H1 (cell line): ENCODE measurements around the gene IFT20. TPM values are rescaled to one million over a fixed set of nuclear protein-coding genes. Genes with fewer than 3 reads are reported as not detected.

ENCODE experiments used
- CTCF ChIA-PET: fragments of 300-600 bp; sonication (Branson Sonifier 250); formaldehyde crosslinking; loops from one replicate; lab custom pipeline; 2021; ENCODE audit not compliant: partially characterized antibody; lab: Charles Lee
- POLR2A ChIA-PET: fragments of 300-600 bp; sonication (Branson Sonifier 250); formaldehyde crosslinking; loops from one replicate; lab custom pipeline; 2021; ENCODE audit warnings: inconsistent platforms; ENCODE audit not compliant: partially characterized antibody; lab: Charles Lee
- DNase-seq, 2 experiments: peaks; one replicate each; pipeline versions ENCODE4 v3.0.0 to v3.0.0-alpha.2; 2010 to 2022; ENCODE audit warnings: low spot score in 2 of 2, low read depth in 1 of 2, mixed read lengths in 1 of 2
- FAIRE-seq: peaks from 2 replicates; lab custom pipeline; 2011; peaks lifted over from hg19 to GRCh38; lab: Jason Lieb, UNC
- H2AFZ ChIP-seq: 2 replicates; pipeline ENCODE4 v1.8.1; 2012; ENCODE audit warnings: low read length, inconsistent platforms
- H2AK5ac ChIP-seq: 2 replicates; pipeline ENCODE4 v1.6.1; 2013; ENCODE audit warnings: low read depth, low read length
- H2BK120ac ChIP-seq: replicated peaks from 2 replicates; pipeline ENCODE3; 2013; ENCODE audit warnings: low read depth, low read length, inconsistent platforms
- H2BK12ac ChIP-seq: 2 replicates; pipeline ENCODE4 v1.6.1; 2013; ENCODE audit warnings: low read depth, low read length
- H2BK15ac ChIP-seq: 2 replicates; pipeline ENCODE4 v1.6.1; 2013; ENCODE audit warnings: low read length
- H2BK20ac ChIP-seq: 2 replicates; pipeline ENCODE4 v1.6.1; 2013; ENCODE audit warnings: low read length
- H2BK5ac ChIP-seq: 2 replicates; pipeline ENCODE4 v1.6.1; 2013; ENCODE audit warnings: low read depth, low read length
- H3K14ac ChIP-seq: 2 replicates; pipeline ENCODE4 v1.6.1; 2013; ENCODE audit warnings: inconsistent platforms; ENCODE audit not compliant: insufficient read length
- H3K18ac ChIP-seq: 2 replicates; pipeline ENCODE4 v1.6.1; 2013; ENCODE audit warnings: low read length; ENCODE audit errors: extremely low read depth
- H3K23ac ChIP-seq: 2 replicates; pipeline ENCODE4 v1.6.1; 2013; ENCODE audit warnings: inconsistent platforms; ENCODE audit not compliant: insufficient read length
- H3K23me2 ChIP-seq: 2 replicates; pipeline ENCODE4 v1.6.1; 2013; ENCODE audit warnings: low read depth, low read length
- H3K27ac ChIP-seq: 2 replicates; pipeline ENCODE4 v1.6.1; 2011; ENCODE audit warnings: low read depth, low read length, inconsistent platforms
- H3K27me3 ChIP-seq, 4 experiments: replicated peaks in 1 of 4; 1 replicate in 1 of 4; 2 replicates in 3 of 4; pipeline versions ENCODE4 v1.6.1 to v1.8.1; 2011 to 2013; ENCODE audit warnings: low read length in 3 of 4, mild to moderate bottlenecking in 3 of 4, inconsistent platforms in 2 of 4, mixed read lengths in 2 of 4, moderate library complexity in 1 of 4; ENCODE audit not compliant: control insufficient read depth in 3 of 4, insufficient read depth in 3 of 4; ENCODE audit errors: extremely low read depth in 1 of 4
- H3K36me3 ChIP-seq, 4 experiments: 2 replicates each; pipeline versions ENCODE4 v1.6.1 to v1.8.1; 2011 to 2013; ENCODE audit warnings: mild to moderate bottlenecking in 4 of 4, low read length in 3 of 4, moderate library complexity in 2 of 4, control low read depth in 1 of 4, inconsistent platforms in 1 of 4; ENCODE audit not compliant: insufficient read depth in 4 of 4, control insufficient read depth in 2 of 4
- H3K4ac ChIP-seq: replicated peaks from 2 replicates; pipeline ENCODE3; 2013; ENCODE audit warnings: low read length, low read depth, mixed read lengths, inconsistent platforms; ENCODE audit not compliant: insufficient read length
- H3K4me1 ChIP-seq, 4 experiments: replicated peaks in 1 of 4; 1 replicate in 1 of 4; 2 replicates in 3 of 4; pipeline versions ENCODE4 v1.6.1 to v1.8.1; 2011 to 2013; ENCODE audit warnings: low read length in 3 of 4, inconsistent platforms in 2 of 4, mixed read lengths in 1 of 4; ENCODE audit not compliant: insufficient read depth in 4 of 4, control insufficient read depth in 3 of 4
- H3K4me2 ChIP-seq, 2 experiments: 2 replicates each; pipeline versions ENCODE4 v1.6.1 to v1.8.1; 2011 to 2013; ENCODE audit warnings: low read depth in 2 of 2, low read length in 2 of 2, control low read depth in 1 of 2, inconsistent platforms in 1 of 2, mild to moderate bottlenecking in 1 of 2; ENCODE audit not compliant: insufficient read depth in 1 of 2
- H3K4me3 ChIP-seq, 4 experiments: fragments of 200-600, 300-600 bp in 1 of 4; sonication (generic), shearing (Covaris generic), sonication (Bioruptor Twin) in 1 of 4; 2 replicates each; pipeline versions ENCODE4 v1.5.1 to v1.8.1; 2011 to 2016; ENCODE audit warnings: low read length in 4 of 4, low read depth in 3 of 4, control low read depth in 2 of 4, inconsistent platforms in 2 of 4, mild to moderate bottlenecking in 2 of 4, mixed read lengths in 1 of 4, moderate library complexity in 1 of 4; ENCODE audit not compliant: insufficient read depth in 2 of 4; ENCODE audit errors: extremely low read depth in 1 of 4
- H3K56ac ChIP-seq: replicated peaks from 2 replicates; pipeline ENCODE3; 2013; ENCODE audit warnings: low read depth, mild to moderate bottlenecking, mixed read lengths, low read length, inconsistent platforms; ENCODE audit not compliant: insufficient read length
- H3K79me1 ChIP-seq: 2 replicates; pipeline ENCODE4 v1.6.1; 2013; ENCODE audit warnings: low read depth, low read length, control low read depth
- H3K79me2 ChIP-seq, 2 experiments: 2 replicates each; pipeline versions ENCODE4 v1.6.1 to v1.8.1; 2012 to 2013; ENCODE audit warnings: low read length in 2 of 2, mild to moderate bottlenecking in 2 of 2, inconsistent platforms in 1 of 2; ENCODE audit not compliant: insufficient read depth in 2 of 2, control insufficient read depth in 1 of 2
- H3K9ac ChIP-seq, 4 experiments: replicated peaks in 1 of 4; 1 replicate in 1 of 4; 2 replicates in 3 of 4; pipeline versions ENCODE4 v1.6.1 to v1.8.1; 2011 to 2013; ENCODE audit warnings: low read depth in 3 of 4, low read length in 3 of 4, control low read depth in 2 of 4, mild to moderate bottlenecking in 2 of 4, moderate library complexity in 2 of 4, inconsistent platforms in 1 of 4; ENCODE audit errors: extremely low read depth in 1 of 4
- H3K9me3 ChIP-seq, 2 experiments: 2 replicates each; pipeline versions ENCODE4 v1.6.1 to v1.8.1; 2012 to 2013; ENCODE audit warnings: mild to moderate bottlenecking in 2 of 2, moderate library complexity in 2 of 2, control low read depth in 1 of 2, inconsistent platforms in 1 of 2, low read depth in 1 of 2, low read length in 1 of 2, mixed read lengths in 1 of 2; ENCODE audit not compliant: insufficient read depth in 2 of 2
- H4K20me1 ChIP-seq, 2 experiments: replicated peaks in 1 of 2; 2 replicates each; pipeline versions ENCODE3 to v1.8.1; 2011 to 2013; ENCODE audit warnings: inconsistent platforms in 2 of 2, low read length in 2 of 2, mild to moderate bottlenecking in 1 of 2; ENCODE audit not compliant: insufficient read depth in 2 of 2, control insufficient read depth in 1 of 2
- H4K5ac ChIP-seq: 2 replicates; pipeline ENCODE4 v1.6.1; 2013; ENCODE audit warnings: low read length, low read depth, mixed read lengths, inconsistent platforms; ENCODE audit not compliant: insufficient read length
- H4K8ac ChIP-seq: 2 replicates; pipeline ENCODE4 v1.8.0; 2013; ENCODE audit warnings: mild to moderate bottlenecking, moderate library complexity, low read length, inconsistent platforms; ENCODE audit not compliant: insufficient read depth; ENCODE audit errors: extremely low read depth
- H4K91ac ChIP-seq: replicated peaks from 2 replicates; pipeline ENCODE3; 2013; ENCODE audit warnings: low read length, mixed read lengths, inconsistent platforms; ENCODE audit not compliant: insufficient read length
- SIRT6 ChIP-seq: IDR thresholded peaks from one replicate; pipeline ENCODE4 v1.7.1; 2012; ENCODE audit warnings: low read length, inconsistent platforms
- ZNF274 ChIP-seq: IDR thresholded peaks from 2 replicates; pipeline ENCODE4 v1.7.0; 2012; ENCODE audit warnings: low read length, borderline replicate concordance; ENCODE audit errors: extremely low read depth
- WGBS, 2 experiments: shearing (Covaris generic) in 1 of 2; methylation state at CpG; one replicate each; pipeline versions ENCODE4 v1.1.6 to v1.1.7; 2013 to 2015; ENCODE audit warnings: low lambda C conversion rate in 2 of 2, mixed read lengths in 2 of 2, inconsistent platforms in 1 of 2, low coverage in 1 of 2, missing lambda C conversion rate in 1 of 2; ENCODE audit not compliant: insufficient replicate concordance in 2 of 2, insufficient coverage in 1 of 2, insufficient read length in 1 of 2; ENCODE audit errors: extremely low coverage in 1 of 2, missing lambda C conversion rate in 1 of 2; 5-methylcytosine and 5-hydroxymethylcytosine counted together
- polyA plus RNA-seq, 7 experiments: library from polyadenylated mRNA; depleted of rRNA in 3 of 7; stranded (reverse) in 5 of 7; unstranded in 2 of 7; fragments of >200 nt in 5 of 7; fragments of 200-250 nt in 2 of 7; gene quantifications; 1 replicate in 5 of 7; 2 replicates in 1 of 7; 4 replicates in 1 of 7; pipeline versions ENCODE4 v1.2.1 to v1.2.3, GENCODE V29; 2011 to 2013; ENCODE audit warnings: missing spikeins in 2 of 7, mixed read lengths in 2 of 7
- total RNA-seq: library from RNA; stranded (reverse); fragmentation: NEBNext Ultra II Directional; extraction: Animal tissue kit (Norgen Biotek cat#: 25700); gene quantifications from 2 replicates; pipeline ENCODE4 v1.2.1, GENCODE V29; 2021

The IFT20 gene
- total and polyA plus RNA-seq, 2 of the 8 experiments (the other 6 are each of a cell fraction or from before 2014, with no cell fraction given) = 9.0 to 21.0 TPM

DNA sequence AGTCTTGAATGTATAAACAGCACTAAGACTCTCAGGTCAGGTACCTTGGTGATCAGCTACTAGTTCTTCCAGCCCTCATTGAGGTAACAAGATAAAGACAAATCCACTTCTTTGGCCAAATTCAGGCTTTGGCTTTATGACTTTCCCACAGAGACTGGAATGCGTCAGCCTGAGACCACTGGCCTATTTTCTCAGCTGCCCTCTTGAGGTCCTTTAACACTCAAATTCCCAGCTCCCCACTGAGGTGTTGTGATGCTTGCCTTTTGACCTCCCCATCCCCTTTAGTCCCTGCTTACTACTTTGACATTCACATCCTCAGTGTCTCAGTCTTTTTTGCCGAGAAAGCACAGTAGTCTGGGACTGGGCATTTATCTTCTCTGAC, 10.9 kb upstream of the IFT20 start:
- no peak overlapping the region for H3K4me3 ChIP-seq
- no peak for FAIRE-seq

More for the DNA sequence above, 10.9 kb upstream of the IFT20 start:
- Histone ChIP-seq H2AFZ (no peak overlapping the region), H3K4ac (no peak overlapping the region), H3K4me2 (no peak overlapping the region), H2BK12ac (no peak overlapping the region), H3K23me2 (no peaks in the 10 kb centered on the region), H4K20me1 (peaks cover 13 to 15% of the 10 kb centered on the region in 2 experiments), H3K18ac (no peak overlapping the region), H3K4me1 (peaks cover 0 to 4% (median 0%) of the 10 kb centered on the region in 4 experiments; a peak in 3 of 7 replicates), H3K23ac (no peak overlapping the region), H2BK5ac (no peak overlapping the region), H3K27ac (no peak overlapping the region), H4K8ac (no peak overlapping the region), H3K79me2 (no peaks in the 10 kb centered on the region), H3K36me3 (peaks cover 22 to 57% (median 45%) of the 10 kb centered on the region in 4 experiments), H2BK15ac (no peak overlapping the region), H2BK120ac (no peak overlapping the region), H3K27me3 (no peaks in the 10 kb centered on the region), H4K91ac (no peak overlapping the region), H3K9me3 (no peaks in the 10 kb centered on the region), H3K9ac (no peak overlapping the region; a peak in 1 of 7 replicates), H2BK20ac (no peak overlapping the region), H3K79me1 (no peaks in the 10 kb centered on the region), H4K5ac (no peak overlapping the region), H3K56ac (no peak overlapping the region), H2AK5ac (no peak overlapping the region), H3K14ac (no peak overlapping the region)
- 74% methylated on average over 2 of the region's 2 CpGs; no CpG with 5 or more reads in 1 of the 2 experiments for WGBS, 2 experiments
- ChIA-PET POLR2A (interaction anchor here (1.1 to 9.7 kb wide), 8 partner anchors 10 to 56 kb away, joined by 4 to 92 read pairs (median 10); partner anchors contain the start of genes IFT20, POLDIP2, SEBOX and TNFAIP1), CTCF (interaction anchor here (0.7 to 2.5 kb wide), 9 partner anchors 8 to 460 kb away, joined by 3 to 10 read pairs (median 5); partner anchors contain the start of genes IFT20 and TNFAIP1)
- no peak for DNase-seq
- TF ChIP-seq ZNF274 (no peak), SIRT6 (no peak)
